GM19238 (cell line): Measurements from ENCODE around the gene CNN1.

Experiments used
- DNase-seq: peaks from one replicate; pipeline ENCODE4 v3.0.0; 2011; ENCODE audit warnings: low spot score; ENCODE audit not compliant: insufficient read length

The CNN1 gene

DNA sequence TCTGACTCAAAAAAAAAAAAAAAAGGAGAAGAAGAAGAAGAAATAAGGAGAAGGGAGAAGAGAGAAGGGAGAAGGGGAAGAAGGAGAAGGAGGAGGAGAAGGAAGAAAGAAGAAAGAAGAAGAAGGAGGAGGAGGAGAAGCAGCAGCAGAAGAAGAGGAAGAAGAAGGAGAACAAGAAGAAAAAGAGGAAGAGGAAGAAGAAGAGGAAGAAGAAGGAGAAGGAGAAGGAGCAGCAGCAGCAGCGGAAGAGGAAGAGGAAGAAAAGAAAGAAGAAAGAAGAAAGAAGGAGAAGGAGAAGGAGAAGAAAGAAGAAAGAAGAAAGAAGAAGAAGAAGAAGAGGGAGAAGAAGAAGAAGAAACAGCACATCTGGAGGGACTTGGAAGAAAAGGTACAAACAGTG, 4.1 kb upstream of the CNN1 start:
- no peak for DNase-seq

DNA sequence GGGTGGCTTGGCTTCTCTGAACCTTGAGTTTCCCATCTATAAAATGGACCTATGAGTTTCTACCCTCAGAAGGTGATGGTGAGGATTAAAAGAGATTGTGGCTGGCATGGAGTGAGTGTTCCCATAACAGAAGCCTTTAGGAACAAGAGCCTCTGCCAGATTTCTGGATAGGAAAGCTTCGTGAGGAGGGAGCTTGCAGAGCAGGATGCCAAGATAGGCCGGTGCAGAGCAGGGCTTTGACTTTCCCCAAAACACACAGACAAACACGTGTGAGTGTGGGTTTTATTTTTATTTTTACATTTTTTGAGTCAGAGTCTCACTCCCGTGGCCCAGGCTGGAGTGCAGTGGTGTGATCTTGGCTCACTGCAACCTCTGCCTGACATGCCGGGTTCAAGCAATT, 3.7 kb upstream of the CNN1 start:
- no peak for DNase-seq

DNA sequence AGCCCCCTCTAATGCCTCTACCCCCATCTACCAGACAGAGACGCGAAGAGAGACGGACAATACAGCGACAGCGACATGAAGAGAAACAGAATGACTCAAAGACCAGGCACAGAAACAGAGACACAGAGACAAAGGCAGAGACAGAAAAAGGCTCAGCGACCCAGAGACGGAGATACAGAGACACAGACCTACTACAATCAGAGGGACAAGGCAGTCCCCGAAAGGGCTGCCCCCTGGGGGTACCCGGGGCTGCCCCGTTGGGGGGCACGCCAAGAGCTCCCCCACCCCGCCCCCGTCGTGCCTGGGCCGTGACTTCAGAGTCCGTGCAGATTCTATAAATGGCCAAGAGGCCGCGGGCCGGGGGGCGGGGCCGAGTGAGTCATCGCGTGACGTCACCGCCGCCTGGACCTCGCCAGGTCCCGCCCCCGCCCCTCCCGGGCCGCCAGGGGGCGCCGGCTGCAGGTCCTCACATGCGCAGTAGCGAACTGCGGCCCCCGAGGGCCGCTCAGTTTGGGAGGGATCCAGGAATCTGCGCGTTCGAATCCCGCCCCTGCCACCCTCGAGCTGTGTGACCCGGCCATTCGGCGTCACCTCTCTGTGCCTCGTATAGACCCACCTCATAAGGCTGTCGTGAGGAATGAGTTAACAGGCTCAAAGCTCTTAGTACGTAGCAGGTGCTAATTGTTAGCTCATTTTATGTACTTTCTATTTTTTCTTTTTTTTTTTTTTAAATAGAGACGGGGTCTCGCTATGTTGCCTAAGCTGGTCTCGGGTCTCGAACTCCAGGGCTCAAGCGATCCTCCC, 2.7 kb upstream of the CNN1 start:
- DNase-seq, result peak; percentile 92

DNA sequence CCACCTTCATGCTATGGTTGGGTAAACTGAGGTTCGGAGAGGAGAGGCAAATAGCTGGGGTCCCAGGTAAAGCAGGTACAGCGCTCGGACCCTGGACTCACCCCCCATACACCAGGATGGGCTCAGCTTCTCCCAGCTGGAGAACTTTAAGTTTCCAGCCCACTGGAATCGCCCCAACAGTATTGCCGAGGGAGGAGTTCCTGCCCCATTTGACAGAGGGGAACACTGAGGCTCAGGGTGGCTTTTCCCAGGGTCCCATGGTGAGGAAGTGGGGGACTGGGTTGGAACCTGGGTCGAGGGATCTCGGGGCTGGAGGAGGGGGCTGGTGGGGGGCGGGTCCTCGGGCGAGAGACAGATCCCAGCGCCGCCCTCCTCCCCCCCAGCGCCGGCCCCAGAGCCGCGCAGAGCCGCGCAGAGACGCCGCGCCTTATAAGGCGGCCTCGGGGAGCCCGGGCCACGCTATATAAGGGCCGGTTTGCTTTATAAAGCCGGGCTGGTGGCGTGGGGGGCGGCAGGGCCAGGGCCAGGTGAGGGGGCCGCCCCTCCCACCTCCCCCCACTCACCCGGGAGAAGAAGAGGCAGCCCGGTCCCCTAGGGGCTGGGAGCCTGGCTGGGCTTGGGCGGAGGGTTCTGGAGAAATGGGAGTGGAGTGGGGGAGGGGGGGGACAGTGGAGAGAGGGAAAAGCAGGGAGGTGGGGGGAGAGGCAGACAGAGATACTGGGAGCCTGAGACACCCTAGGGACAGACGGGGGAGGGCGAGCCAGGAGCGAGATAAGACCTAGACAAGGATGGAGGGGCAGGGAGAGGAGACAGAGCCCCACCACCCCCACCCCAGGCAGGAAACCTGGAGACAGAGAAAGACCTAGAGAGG, 1.1 kb downstream of the CNN1 start:
- no peak for DNase-seq

DNA sequence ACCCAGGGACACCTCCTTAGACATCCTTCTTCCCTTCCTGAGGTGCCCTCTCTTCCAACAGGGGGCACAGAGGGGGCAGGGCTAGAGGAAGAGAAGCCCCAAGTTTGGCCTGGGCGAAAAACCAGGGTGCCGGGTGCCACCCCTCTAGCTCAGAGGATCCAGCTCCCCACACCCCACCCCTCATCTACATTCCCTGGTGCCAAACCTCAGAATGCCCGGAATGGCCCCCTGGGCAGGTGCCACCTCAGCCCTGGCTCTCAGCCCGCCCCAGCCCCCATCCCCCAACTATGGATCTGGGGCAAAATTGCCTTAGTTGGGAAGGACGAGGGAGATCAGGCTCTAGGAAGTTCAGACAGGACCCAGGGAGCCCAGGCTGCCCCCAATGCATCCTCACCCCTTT, 2.0 kb downstream of the CNN1 start:
- no peak for DNase-seq

DNA sequence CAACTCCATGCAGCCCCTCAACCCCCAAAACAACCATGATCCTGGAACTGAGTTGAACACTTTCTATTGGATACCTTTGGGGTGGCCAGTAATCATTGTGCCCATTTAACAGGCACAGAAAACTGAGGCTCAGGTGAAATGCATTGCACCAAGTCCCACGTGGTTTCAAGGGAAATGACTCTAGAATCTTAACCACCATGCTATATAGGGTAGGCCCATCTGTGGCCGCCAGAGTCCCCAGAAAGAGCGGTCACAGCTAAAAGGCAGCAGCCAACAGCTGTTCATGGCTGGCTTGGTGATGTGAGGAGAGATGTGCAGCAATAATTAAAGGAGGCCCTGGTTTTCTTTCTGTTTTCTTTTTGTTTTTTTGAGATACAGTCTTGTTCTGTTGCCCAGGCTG, 2.6 kb downstream of the CNN1 start:
- DNase-seq, result no peak

DNA sequence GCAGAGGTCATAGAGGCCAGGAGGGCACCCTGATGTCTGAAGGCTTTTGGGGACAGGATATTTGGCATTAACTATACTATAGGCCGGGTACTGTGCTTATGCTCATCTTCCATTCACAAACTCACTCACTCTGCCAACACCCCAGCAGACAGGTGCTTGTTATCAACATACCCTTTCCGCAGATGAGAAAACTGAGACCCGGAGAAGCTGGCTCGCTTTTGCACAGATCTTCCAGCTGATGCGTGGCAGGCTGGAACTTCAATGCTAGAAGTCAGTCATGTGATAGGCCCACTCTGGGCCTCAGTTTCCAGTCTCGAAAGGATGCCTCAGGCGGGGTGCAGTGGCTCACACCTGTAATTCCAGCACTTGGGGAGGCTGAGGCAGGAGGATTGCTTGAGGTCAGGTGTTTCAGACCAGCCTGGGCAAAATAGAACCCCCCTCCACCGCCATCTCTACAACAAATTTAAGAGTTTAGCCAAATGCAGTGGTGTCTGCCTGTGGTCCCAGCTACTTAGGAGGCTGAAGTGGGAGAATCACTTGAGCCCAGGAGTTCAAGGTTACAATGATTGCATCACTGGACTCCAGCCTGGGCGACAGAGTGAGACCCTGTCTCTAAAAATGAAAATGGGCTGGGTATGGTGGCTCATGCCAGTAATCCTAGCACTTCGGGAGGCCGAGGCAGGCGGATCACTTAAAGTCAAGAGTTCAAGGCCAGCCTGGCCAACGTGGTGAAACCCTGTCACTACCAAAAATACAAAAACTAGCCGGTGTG, 9.5 kb downstream of the CNN1 start:
- no peak for DNase-seq

DNA sequence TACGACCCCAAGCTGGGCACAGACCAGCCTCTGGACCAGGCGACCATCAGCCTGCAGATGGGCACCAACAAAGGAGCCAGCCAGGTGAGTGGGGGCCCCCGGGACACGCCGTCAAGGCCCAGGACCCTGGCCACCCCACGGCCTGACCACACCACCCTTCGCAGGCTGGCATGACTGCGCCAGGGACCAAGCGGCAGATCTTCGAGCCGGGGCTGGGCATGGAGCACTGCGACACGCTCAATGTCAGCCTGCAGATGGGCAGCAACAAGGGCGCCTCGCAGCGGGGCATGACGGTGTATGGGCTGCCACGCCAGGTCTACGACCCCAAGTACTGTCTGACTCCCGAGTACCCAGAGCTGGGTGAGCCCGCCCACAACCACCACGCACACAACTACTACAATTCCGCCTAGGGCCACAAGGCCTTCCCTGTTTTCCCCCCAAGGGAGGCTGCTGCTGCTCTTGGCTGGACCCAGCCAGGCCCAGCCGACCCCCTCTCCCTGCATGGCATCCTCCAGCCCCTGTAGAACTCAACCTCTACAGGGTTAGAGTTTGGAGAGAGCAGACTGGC, 10.8 kb downstream of the CNN1 start:
- no peak for DNase-seq

DNA sequence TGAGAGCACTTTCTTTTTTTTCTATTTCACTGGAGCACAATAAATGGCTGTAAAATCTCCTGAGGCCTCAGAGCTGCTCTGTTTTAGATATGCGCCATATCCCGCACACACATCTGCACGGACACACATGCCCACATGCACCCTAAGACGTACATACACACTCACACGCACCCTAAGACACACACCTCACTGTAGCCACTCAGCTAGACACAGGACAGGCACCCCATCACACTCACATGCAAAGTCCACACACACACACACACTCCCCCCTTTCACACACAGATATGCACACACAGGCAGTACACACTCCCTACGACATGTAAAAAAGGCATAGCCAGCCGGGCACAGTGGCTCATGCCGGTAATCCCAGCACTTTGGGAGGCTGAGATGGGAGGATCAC, 11.6 kb downstream of the CNN1 start:
- no peak for DNase-seq

DNA sequence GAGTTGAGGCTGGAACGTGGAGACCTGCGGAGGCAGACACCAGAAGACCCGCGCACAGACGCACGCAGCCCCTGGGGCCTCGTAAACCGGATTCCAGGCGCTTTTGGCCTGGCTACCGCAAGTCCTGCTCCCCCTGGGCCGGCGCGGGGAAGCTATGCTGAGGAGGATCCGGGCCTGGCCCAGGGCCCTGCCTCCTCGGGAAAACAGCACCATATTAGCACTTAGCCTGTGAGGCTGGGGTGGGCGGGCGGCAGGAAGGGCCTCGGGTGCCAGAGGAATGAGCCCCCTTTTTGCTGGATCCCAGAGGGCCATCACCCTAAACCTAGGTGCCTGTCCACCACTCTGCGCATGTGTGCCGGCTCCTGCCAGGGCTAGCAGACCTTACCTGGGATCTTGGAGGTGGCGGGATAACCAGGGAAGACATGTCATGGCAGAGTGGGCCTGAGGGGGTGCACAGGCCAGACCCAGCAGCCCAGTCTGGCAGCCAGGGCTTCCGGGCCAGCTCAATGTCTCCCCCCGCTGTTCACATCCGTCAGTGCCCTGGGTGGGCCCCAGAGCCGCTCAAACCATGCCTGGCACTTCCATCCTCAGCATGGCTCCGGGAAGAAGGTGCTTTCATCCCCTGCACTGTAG, 13.1 kb downstream of the CNN1 start:
- no peak for DNase-seq

DNA sequence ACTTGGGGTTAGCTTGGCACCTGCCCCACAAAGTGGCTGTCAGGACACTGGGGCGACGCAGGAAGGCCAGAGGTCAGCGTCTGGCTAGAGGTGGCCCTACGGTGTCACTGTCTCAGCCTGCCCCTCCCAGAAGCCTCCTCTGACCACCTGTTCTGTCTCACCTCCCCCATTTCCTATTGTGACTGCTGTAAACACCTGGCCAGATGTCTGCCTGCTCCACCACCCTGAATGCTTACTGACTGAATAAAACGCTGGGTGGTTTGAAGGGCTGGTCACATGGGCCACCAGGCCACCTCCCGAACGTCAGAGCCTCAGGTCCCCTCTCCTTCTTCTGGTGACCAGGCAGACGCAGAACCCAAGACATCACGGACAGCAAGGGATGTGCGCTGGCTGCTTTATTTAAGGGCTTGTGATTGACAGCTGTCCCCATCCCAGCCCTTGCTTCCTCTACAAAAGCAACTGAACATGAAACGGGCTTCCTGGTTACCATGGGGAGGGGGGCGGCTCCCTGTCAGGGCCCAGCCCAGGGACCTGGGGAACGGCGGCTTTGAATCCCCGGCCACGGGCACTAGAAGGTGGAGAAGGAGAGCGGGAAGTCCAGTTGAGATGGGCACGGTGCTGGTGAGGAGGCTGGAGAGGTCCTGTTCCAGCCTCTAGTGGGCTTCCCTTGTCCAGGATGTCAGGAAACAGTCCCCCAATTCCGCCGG, 14.2 kb downstream of the CNN1 start:
- DNase-seq, result no peak

DNA sequence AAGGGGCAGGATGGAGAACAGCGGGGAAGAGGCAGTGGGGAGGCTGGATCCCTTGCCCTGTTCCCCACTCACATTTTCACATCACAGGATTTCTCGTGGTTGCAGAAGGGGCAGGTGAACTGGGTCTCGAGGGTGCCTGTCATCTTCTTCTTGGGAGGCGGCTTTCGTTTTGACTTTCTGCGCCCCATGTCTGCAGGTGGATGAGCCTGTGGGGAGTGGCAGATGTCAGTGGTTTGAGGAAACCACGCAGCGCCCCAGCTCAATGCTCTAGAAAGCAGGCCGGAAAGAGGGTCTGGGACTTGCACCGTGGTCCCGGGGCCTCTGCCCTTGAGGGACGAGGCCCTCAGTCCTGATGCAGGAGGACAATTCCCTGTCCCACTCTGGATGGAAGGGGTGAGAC, 15.5 kb downstream of the CNN1 start:
- DNase-seq, result no peak

DNA sequence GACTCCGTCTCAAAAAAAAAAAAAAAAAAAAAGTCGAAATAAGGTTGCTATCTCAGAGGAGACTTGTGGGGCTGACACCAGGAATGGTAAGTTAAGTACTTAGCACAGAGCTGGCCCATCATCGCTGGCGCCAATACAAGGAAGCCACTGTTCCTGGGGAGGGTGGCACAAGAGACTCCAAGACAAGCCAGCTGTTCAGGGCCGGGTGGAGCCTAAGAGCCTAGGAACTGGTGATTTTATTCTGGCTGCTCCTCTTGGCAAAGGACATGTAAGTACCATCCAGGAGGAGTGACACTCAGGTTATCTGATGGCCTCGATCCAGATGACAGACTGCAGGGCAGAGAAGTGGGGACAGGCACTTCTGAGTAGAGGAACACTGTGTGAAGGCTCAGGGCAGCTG, 16.6 kb downstream of the CNN1 start:
- no peak for DNase-seq

DNA sequence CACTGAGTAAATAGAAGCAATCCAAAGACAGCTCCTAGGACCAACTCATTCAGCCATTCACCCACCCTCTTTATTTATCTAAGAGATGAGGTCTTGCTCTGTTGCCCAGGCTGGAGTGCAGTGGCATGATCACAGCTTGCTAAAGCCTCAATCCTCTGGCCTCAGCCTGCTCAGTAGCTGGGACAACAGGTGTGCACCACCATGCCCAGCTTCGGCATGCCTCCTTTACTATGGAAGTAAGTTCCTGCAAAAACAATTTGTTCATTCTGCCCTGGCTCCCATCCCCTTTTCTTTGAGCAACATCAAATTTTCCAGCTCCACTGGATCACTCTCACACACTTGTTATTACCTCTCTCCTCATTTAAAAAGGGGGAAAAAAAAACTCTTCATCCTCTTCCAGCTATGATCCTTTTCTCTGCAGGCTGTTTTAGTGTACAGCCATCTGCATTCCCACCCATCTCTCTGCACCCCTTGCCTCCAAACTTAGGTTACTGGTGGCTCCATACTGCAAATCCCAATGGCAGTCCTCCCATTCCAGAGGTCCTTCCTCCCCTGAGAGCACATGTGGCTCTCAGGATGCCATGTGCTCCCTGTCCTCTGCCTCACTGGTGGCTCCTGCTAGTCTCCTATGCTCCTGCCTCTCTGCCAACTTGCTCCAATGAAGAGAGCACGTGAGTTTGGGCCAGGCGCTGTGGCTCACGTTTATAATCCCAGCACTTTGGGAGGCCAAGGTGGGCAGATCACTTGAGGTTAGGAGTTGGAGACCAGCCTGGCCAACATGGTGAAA, 18.2 kb downstream of the CNN1 start:
- no peak for DNase-seq

DNA sequence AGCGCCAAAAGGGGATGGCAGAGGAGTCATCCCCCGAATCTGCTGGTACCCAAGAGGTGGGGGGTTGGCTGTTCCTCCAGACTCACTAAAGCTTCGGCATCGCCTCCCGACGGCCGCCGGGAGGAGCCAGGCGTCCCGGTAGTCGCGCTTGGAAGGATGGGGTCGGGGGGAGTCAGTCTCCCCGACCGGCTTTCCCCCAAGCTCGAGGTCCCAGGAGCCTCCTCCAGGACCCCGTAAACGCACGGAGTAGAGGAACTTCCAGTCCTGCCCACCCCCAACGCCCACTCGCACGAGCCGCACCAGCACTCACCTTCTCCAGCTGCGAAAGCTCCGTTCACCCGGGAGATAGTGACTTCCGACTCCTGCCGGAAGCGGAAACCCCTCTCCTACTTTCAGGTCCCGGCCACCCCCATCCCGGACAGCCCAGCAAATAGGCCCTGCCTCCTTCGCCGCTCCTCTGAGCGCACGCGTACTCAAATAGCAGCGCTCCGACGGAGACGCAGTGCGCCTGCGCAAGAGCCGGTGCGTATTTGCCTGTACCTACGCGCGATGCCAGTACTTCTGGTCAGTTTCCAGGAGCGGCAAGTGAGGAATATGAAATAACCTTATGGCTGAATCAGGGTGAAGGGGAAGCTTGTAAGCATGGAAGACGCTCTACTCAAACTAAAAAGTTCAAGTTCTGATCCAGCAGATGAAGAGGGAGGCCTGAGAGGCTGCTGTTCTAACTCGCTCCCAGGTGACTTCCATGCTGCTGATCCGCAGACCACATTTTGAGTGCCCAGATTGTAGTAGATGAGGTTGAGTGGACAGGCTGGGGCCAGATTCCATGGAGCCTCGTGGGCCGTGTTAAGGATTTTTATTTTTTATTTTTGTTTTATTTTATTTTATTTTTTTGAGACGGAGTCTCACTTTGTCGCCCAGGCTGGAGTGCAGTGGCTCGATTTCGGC, 20.5 kb downstream of the CNN1 start, which contains the start of gene ELOF1:
Gene ELOF1, minus strand, starts transcription at position 350 of the 948 bp plus-strand sequence. CDS start 4,883 bp downstream, outside the sequence.
- DNase-seq, result peak; percentile 97

DNA sequence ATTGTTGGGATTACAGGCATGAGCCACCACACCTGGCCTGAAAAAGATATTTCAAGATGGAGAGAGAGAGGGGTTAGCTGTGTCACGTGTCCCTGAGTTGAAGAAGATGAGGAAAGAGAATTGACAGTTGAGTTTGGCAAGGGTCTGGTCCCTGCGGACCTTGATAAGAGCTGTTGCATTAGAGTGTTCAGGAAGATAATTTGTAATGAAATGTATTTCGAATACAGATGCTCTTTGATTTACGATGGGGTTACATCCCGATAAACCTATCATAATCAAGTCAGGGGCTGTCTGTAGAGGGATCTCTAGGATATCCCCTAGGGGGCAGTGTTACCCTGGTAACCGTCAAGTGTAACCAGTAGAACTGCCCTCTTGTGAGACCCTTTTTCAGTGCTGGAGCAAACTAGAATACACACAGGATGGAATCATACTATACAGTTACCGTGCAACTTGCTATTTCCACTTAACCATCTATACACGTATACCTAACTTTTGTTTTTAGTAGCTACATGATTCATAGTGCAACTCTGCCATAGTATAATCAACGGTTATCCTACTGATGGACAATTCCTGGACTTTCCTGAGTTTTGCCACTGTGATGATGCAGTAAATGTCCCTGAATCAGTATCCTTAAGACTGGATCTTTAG, 21.9 kb downstream of the CNN1 start:
- peak; percentile 49 for DNase-seq

DNA sequence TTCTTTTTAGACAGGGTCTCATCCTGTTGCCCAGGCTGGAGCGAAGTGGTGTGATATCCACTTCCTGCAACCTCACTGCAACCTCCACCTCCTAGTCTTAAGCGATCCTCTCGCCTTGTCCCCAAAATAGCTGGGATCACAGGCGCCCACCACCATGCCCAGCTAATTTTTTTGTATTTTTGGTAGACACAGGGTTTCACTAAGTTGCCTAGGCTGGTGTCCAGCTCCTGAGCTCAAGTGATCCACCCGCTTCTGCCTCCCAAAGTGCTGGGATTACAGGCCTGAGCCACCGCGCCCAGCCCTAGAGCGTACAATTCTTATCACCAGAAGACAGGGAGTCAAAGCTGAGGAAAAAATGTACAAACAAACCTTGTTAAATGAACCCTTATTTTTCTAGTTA, 24.9 kb downstream of the CNN1 start:
- DNase-seq, result no peak
